ENCODE measurements around the gene APBB2.

GRCh38 chr4:41164405-41164804, 49.9 kb downstream of the APBB2 start:
- TF ChIP-seq CTCF (conservative IDR thresholded peaks at IDR 0.05 in 1 of 2, IDR thresholded peaks at IDR 0.05 in 1 of 2; ENCODE audit: extremely low read depth in 1 of 2, insufficient read depth in 1 of 2, low read depth in 1 of 2, low read length in 2 of 2), result no peak
- no peak for TF ChIP-seq EZH2 (IDR thresholded peaks at IDR 0.05; ENCODE audit: borderline replicate concordance, low read length)
